Measurements from ENCODE around the gene PCDH19.

The PCDH19 gene

DNA sequence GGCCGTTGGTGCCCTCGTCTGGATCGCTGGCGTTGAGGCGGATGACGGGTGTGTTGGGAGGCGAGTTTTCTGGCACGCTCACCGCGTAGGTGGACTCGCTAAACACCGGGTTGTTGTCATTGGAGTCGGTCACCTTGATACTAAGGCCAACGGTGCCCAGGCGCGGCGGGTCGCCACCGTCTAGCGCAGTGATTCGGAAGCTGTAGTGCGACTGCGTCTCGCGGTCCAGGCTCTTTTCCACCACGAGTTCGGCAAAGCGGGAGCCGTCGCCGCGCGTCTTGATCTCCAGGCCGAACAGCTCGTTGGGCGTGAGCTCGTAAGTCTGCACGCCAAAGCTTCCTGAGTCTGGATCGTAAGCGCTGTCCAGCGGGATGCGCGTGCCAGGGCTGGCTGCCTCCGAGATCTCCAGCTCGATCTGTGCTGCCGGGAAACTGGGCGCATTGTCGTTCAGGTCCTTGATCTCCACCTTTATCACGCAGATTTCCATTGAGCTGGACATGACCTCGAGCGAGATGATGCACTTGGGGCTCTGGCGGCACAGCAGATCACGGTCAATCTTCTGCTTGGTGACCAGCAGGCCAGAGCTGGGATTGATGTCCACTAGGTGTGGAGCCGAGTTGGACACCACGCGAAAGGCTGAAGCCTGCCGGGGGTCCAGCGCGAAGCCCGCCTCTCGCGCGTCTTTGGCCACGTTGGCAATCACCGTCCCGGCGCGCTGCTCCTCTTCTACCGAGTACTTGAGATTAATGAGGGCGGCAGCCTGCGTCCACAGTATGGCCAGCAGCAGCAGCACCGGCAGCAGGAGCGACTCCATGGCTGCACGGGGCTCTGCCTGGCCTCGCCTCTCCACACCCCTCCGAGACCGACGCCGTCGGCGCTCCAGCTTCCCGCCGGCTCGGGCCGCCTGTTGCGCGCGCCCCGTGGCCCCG is 2.0 kb downstream of the PCDH19 start:
- TF ChIP-seq, protein P1, sequence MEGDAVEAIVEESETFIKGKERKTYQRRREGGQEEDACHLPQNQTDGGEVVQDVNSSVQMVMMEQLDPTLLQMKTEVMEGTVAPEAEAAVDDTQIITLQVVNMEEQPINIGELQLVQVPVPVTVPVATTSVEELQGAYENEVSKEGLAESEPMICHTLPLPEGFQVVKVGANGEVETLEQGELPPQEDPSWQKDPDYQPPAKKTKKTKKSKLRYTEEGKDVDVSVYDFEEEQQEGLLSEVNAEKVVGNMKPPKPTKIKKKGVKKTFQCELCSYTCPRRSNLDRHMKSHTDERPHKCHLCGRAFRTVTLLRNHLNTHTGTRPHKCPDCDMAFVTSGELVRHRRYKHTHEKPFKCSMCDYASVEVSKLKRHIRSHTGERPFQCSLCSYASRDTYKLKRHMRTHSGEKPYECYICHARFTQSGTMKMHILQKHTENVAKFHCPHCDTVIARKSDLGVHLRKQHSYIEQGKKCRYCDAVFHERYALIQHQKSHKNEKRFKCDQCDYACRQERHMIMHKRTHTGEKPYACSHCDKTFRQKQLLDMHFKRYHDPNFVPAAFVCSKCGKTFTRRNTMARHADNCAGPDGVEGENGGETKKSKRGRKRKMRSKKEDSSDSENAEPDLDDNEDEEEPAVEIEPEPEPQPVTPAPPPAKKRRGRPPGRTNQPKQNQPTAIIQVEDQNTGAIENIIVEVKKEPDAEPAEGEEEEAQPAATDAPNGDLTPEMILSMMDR (IDR thresholded peaks at IDR 0.05), result no peak

GRCh38 chrX:100407147-100407783 is 2.8 kb downstream of the PCDH19 start:
- TF ChIP-seq, protein P1 (IDR thresholded peaks at IDR 0.05), result no peak

DNA sequence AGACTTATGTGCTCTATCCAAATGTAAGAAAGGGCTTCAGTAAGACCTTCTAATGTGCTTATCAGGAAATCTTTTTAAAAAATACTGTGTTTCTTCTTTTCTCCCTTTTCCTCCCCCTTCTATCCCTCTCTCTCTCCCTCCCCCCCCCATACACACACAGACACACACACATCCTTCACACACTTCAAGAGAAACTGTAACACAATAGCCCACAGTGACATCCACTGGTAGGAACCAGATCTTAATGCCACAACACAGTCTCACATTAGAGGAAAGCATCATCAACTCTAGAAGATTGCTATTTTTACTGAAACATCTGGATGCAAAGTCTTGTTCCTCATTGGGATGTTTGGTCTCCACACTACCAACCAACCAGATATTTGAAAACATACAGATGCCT is 4.6 kb downstream of the PCDH19 start:
- TF ChIP-seq, protein P1 (IDR thresholded peaks at IDR 0.05), result no peak

GRCh38 chrX:100404851-100405250 is 5.2 kb downstream of the PCDH19 start:
- TF ChIP-seq, protein P1 (IDR thresholded peaks at IDR 0.05), result no peak

DNA sequence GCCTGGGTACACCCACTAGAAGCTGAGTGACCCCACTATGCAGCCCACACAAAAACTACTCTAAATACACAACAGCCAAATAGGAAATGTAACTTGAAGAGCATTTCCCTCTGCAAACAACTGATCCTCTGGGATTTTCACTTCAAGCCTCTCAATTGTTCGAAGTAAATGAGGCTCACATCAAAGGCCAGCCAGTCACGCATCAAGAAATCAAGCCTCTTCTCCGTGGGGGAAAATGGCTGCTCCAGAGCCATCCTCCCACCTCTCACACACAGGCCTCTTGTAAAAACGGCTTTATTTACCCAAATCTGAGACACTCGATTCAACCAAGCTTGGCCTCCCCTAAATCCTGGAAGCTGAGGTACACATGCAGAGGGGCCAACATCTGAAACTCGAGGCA is 14.3 kb downstream of the PCDH19 start:
- TF ChIP-seq, protein P1 (IDR thresholded peaks at IDR 0.05), result no peak

- TF ChIP-seq, protein P1 (IDR thresholded peaks at IDR 0.05), result no peak
Observed at GRCh38 chrX:100381619-100382018, 28.5 kb downstream of the PCDH19 start.

GRCh38 chrX:100379388-100379986 is 30.6 kb downstream of the PCDH19 start:
- TF ChIP-seq, protein P1 (IDR thresholded peaks at IDR 0.05), result peak; percentile 56
